Heart left ventricle (tissue), 16 donors: ENCODE measurements around the gene RPF1. TPM values are rescaled to one million over a fixed set of nuclear protein-coding genes. Genes with fewer than 3 reads are reported as not detected.
A peak's percentile ranks its signal among the peaks of the same experiment; 100 is the strongest.

Source experiments
- ATAC-seq, 4 donors: fragments of 200-7000 bp; cut with Tn5 transposase; one replicate each; pipeline ENCODE4 v1.9.1; 2020 to 2022; ENCODE audit warnings: moderate library complexity in 4 of 4, mild to moderate bottlenecking in 3 of 4, moderate number of reproducible peaks in 1 of 4
- DNase-seq, 5 donors: peaks; one replicate each; pipeline ENCODE4 v3.0.0-alpha.2; 2020
- H3K27ac ChIP-seq, 12 donors: fragments of 200-600 bp; sonication (generic) in 4 of 12; one replicate each; pipeline versions ENCODE4 v1.5.0 to v1.8.0; 2016 to 2022; ENCODE audit warnings: mild to moderate bottlenecking in 2 of 12
- H3K27me3 ChIP-seq, 9 donors: fragments of 200-600 bp; sonication (generic) in 2 of 9; one replicate each; pipeline versions ENCODE4 v1.5.1 to v1.8.0; 2016 to 2022; ENCODE audit warnings: mild to moderate bottlenecking in 3 of 9
- H3K36me3 ChIP-seq, 9 donors: fragments of 200-600 bp; sonication (generic) in 2 of 9; one replicate each; pipeline versions ENCODE4 v1.5.0 to v1.8.0; 2018 to 2022; ENCODE audit warnings: mild to moderate bottlenecking in 2 of 9
- H3K4me1 ChIP-seq, 12 donors: fragments of 200-600 bp; sonication (generic) in 4 of 12; one replicate each; pipeline versions ENCODE4 v1.5.0 to v1.8.0; 2016 to 2022; ENCODE audit warnings: mild to moderate bottlenecking in 3 of 12
- H3K4me3 ChIP-seq, 12 donors: fragments of 200-600 bp; sonication (generic) in 4 of 12; one replicate each; pipeline versions ENCODE4 v1.5.0 to v1.8.0; 2017 to 2022; ENCODE audit warnings: mild to moderate bottlenecking in 9 of 12, moderate library complexity in 4 of 12
- H3K9me3 ChIP-seq, 12 donors: fragments of 200-600 bp; sonication (generic) in 4 of 12; one replicate each; pipeline versions ENCODE4 v1.5.0 to v1.8.0; 2016 to 2022; ENCODE audit warnings: mild to moderate bottlenecking in 1 of 12
- CTCF ChIP-seq, 12 donors: fragments of 200-600 bp; sonication (generic) in 4 of 12; IDR thresholded peaks; one replicate each; pipeline versions ENCODE4 v1.5.0 to v1.8.0; 2018 to 2022; ENCODE audit warnings: antibody characterized with exemption in 12 of 12, mild to moderate bottlenecking in 5 of 12
- POLR2A ChIP-seq, 2 donors: fragments of 450-650 bp; IDR thresholded peaks; one replicate each; pipeline ENCODE4 v1.6.1; 2017; ENCODE audit warnings: antibody characterized with exemption in 2 of 2, mild to moderate bottlenecking in 2 of 2, moderate library complexity in 2 of 2
- WGBS, 4 donors: extraction: QIAGEN DNeasy Blood & Tissue Kit in 2 of 4; methylation state at CpG; one replicate each; pipeline versions ENCODE4 v1.1.5 to v1.1.7; 2013 to 2018; 5-methylcytosine and 5-hydroxymethylcytosine counted together
- intact Hi-C, 10 donors: fragments of 100-400 bp; cut with DNase I; formaldehyde crosslinking; loops; one replicate each; pipeline versions ENCODE4 v1.11.1 to v1.14.2; 2022
- polyA plus RNA-seq, 2 donors: library from polyadenylated mRNA; stranded (reverse); fragments of 200-250 nt; gene quantifications; one replicate each; pipeline ENCODE4 v1.2.3, GENCODE V29; 2013
- total RNA-seq, 9 donors: library from RNA; depleted of rRNA in 2 of 9; stranded (reverse); fragments of >200 nt in 2 of 9; fragmentation: NEBNext Ultra II Directional in 3 of 9; extraction: Animal tissue kit (Norgen Biotek cat#: 25700) in 3 of 9; gene quantifications; one replicate each; pipeline versions ENCODE4 v1.1.0 to v1.2.4, GENCODE V29; 2016 to 2023
- donor health status: ischemic (EF 13 %, LVEDD 7.1; RV severe dilation, severe dysfunction).
- donor health status: healthy with polysubstance abuse.
- donor health status: DM: no; HTN: yes; CAD: no.
- donor health status: DM: no; HTN: no; CAD: no.
- donor health status: ischemic (EF 25% LVEDD 6.9; RV normal size, moderate dysfunction).
- donor health status: ischemic (EF 25% LVEDD 5.7; RV mildly dilated, moderate dysfunction).
- donor health status: healthy.
- donor health status: DM: yes; HTN: yes; CAD: no.
- donor health status: ischemic (EF 35%, LVEDD 5.7; RV mildly dilated, moderate dysfunction).
- donor health status: nonischemic (EF 11% LVEDD 7.7; RV severe dilation, severe dysfunction).
- donor health status: DM: yes; HTN: yes; CAD: no.
- donor health status: PGD.
- donor health status: ischemic (EF 29% LVEDD 5.4; RV normal size, mild dysfunction).
- donor health status: nonischemic (EF 23%, LVEDD 6.1; RV moderate dilation, normal function).

The RPF1 gene
- total and polyA plus RNA-seq, 11 donors = 23.9 to 66.8 (median 34.5) TPM

GRCh38 chr1:84480650-84481049, 1.6 kb downstream of the RPF1 start:
- Histone ChIP-seq H3K27ac (no peak overlapping the region), H3K4me1 (peaks cover 0 to 32% (median 20%) of the 10 kb centered on the region in 12 donors), H3K4me3 (peak overlapping the region in 9 of 12 donors; percentile 59 to 88 (median 80)), H3K36me3 (peaks cover 0 to 46% (median 41%) of the 10 kb centered on the region in 9 donors), H3K27me3 (peaks cover 0 to 25% (median 5%) of the 10 kb centered on the region in 9 donors), H3K9me3 (peaks cover 0 to 4% (median 0%) of the 10 kb centered on the region in 12 donors)
- DNase-seq = no peak
- intact Hi-C loops = loop anchor here in 1 of 10 donors (2.0 kb wide), 1 partner anchor 24 kb away; no protein-coding TSS in a partner anchor
- TF ChIP-seq POLR2A (IDR thresholded peaks at IDR 0.05) = no peak
- no peak for TF ChIP-seq CTCF (IDR thresholded peaks at IDR 0.05)
- WGBS, 4 donors = 86 to 89% (median 88%) methylated on average over 4 of the region's 4 CpGs
- ATAC-seq = no peak

- peaks cover 0 to 4% (median 0%) of the 10 kb centered on the region in 12 donors for H3K9me3 ChIP-seq
- intact Hi-C loops = loop anchor here in 1 of 10 donors (2.0 kb wide), 1 partner anchor 23 kb away; no protein-coding TSS in a partner anchor
- DNase-seq (no peak), ATAC-seq (no peak)
- H3K27ac ChIP-seq = no peak overlapping the region
- TF ChIP-seq POLR2A (IDR thresholded peaks at IDR 0.05) = no peak
- no peak for TF ChIP-seq CTCF (IDR thresholded peaks at IDR 0.05)
- peaks cover 0 to 32% (median 20%) of the 10 kb centered on the region in 12 donors for H3K4me1 ChIP-seq
- peaks cover 0 to 52% (median 45%) of the 10 kb centered on the region in 9 donors for H3K36me3 ChIP-seq
- H3K4me3 ChIP-seq = no peak overlapping the region
- 82 to 87% (median 85%) methylated on average over 2 of the region's 2 CpGs for WGBS, 4 donors
- H3K27me3 ChIP-seq = peaks cover 0 to 18% (median 5%) of the 10 kb centered on the region in 9 donors
These were observed 2.3 kb downstream of the RPF1 start for GRCh38 chr1:84481317-84481716.

GRCh38 chr1:84488107-84488506, 9.0 kb downstream of the RPF1 start:
- Histone ChIP-seq H3K9me3 (no peaks in the 10 kb centered on the region), H3K27me3 (no peaks in the 10 kb centered on the region), H3K27ac (no peak overlapping the region), H3K4me3 (no peak overlapping the region), H3K4me1 (peaks cover 0 to 14% (median 0%) of the 10 kb centered on the region in 12 donors), H3K36me3 (peaks cover 0 to 85% (median 69%) of the 10 kb centered on the region in 9 donors)
- TF ChIP-seq CTCF (IDR thresholded peaks at IDR 0.05) (no peak), POLR2A (IDR thresholded peaks at IDR 0.05) (no peak)
- no peak for DNase-seq
- 64 to 94% (median 86%) methylated on average over 3 of the region's 3 CpGs for WGBS, 4 donors
- no peak for ATAC-seq
- intact Hi-C loops = loop anchor here in 1 of 10 donors (2.0 kb wide), 1 partner anchor 17 kb away; no protein-coding TSS in a partner anchor

- Histone ChIP-seq H3K36me3 (peaks cover 0 to 85% (median 69%) of the 10 kb centered on the region in 9 donors), H3K4me3 (no peak overlapping the region), H3K9me3 (no peaks in the 10 kb centered on the region), H3K4me1 (peaks cover 0 to 14% (median 0%) of the 10 kb centered on the region in 12 donors), H3K27ac (no peak overlapping the region), H3K27me3 (no peaks in the 10 kb centered on the region)
- WGBS, 4 donors = 87 to 96% (median 93%) methylated on average over 2 of the region's 2 CpGs
- ATAC-seq (no peak), DNase-seq (no peak)
- intact Hi-C loops = loop anchor here in 1 of 10 donors (2.0 kb wide), 1 partner anchor 15 kb away; no protein-coding TSS in a partner anchor
- TF ChIP-seq POLR2A (IDR thresholded peaks at IDR 0.05) (no peak), CTCF (IDR thresholded peaks at IDR 0.05) (no peak)
These were observed 10.7 kb downstream of the RPF1 start for GRCh38 chr1:84489766-84490165.
